DLD1 (cell line): ENCODE data around the gene STK11IP.
"Not testable (repeated sequence)": the region's sequence is repeated elsewhere in the genome, so short reads cannot be mapped to it uniquely, and the experiment has no call there.

Experiments used
- in situ Hi-C: cut with HindIII; loops from 2 replicates; pipeline ENCODE4 v1.10.0; 2017; ENCODE audit warnings: low sequenced_read_pairs

Gene STK11IP

DNA sequence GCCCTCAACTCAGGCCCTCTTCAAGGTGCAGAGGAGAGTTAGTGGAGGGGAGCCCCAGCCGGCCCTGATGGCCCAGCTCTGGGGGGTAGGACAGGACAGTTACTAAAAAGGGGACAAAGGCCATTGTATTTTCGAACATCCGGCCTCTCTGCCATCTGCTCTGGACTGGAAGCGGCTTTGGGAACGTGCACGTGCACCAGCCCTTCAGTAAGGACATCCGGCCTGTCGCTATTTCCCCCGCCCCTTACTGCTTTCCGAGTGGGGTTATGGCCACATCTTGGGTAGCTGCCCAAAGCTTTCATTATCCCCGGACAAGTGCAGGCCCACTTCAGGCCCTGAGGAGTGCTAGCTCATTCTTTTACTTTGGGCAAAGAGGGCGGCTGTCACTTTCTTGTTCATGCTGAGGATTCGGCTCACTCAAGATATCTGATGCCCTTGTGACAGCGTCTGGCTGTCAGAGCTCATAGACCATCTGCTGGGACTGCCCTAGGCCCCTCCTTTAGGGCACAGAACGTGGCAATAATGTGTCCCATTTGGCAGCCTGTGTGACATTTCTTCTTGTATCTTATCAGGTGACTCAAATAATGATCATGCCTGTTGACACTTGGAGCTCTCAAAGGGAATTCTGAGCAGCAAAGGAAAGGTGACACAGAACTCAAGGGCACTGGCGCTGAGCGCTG lies 47.3 kb downstream of the STK11IP start:
- in situ Hi-C loops, result no loop called here

DNA sequence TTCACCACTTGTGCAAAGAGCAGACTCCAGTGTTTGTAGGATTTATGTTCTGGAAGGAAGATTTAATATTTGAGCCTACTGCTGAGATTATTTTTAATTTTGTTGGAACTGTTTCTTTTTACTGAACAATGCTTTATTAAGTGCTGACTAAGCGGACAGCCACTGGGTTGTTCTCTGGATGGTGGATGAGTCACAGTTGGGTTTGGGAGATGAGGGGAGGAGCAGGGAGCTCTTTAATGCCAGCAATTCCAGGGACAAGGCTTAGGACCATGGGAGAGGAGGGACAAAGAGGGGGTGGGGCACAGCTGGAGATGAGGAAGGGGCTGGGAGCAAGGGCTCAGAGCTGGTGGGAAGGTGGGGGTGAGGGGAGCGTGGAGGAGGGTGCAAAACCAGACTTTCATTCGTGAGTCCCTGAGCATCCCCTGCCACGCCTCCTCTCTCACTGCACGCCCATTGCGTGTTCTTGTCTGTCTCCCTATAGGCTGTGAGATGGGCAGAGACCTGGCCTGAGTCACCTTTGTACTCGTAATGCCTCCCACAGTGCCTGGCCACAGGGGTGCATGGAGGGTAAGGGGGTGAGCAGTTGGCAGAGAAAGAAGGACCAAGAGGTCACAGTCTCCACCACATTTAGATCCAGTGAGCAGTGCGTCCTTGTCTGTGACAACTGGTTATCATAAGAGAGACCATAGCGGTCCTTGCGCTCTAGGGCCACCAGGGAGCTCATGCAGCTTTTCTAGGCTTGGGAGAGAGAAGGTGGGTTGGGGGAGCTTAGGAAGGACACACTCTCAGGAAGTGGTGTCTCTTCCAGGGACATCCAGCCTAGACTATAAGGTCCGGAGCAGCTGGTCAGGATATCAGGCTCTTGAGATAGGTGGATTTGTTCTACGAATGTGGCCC lies 48.2 kb downstream of the STK11IP start:
- in situ Hi-C loops, result no loop called here

DNA sequence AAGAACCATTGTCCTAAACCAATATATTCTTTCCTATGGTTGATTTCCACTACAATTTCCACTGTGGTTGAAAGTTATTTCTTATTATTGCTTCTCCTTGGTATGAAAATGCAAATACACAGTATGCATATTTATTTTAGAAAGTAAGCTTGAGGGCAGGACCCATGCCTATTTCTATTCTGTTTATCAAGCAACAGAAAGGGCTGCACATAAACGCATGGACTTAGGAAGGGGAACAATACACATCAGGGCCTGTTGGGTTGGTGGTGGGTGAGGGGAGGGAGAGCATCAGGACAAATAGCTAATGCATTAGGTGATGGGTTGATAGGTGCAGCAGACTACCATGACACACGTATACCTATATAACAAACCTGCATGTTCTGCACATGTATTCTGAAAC lies 50.5 kb downstream of the STK11IP start:
- in situ Hi-C loops, result no loop called here

DNA sequence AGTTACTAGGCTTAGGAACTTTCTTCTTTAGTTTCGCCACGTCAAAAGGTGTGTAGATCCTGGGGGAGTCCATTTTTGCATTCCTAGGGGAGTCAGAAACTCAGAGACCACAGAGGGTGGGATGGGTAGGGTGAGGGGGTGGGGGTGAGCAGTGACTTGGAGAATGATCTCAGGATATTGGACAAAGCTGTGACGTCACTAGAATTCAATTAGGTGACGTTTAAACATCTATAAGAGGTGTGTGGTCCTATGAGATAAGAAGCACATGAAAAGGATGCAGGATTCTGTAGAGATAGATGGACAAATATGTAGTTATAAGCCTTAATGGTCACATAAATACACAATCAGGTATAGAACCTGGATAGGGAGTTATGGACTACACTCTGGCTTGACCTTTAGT lies 51.3 kb downstream of the STK11IP start:
- in situ Hi-C loops, result no loop called here

DNA sequence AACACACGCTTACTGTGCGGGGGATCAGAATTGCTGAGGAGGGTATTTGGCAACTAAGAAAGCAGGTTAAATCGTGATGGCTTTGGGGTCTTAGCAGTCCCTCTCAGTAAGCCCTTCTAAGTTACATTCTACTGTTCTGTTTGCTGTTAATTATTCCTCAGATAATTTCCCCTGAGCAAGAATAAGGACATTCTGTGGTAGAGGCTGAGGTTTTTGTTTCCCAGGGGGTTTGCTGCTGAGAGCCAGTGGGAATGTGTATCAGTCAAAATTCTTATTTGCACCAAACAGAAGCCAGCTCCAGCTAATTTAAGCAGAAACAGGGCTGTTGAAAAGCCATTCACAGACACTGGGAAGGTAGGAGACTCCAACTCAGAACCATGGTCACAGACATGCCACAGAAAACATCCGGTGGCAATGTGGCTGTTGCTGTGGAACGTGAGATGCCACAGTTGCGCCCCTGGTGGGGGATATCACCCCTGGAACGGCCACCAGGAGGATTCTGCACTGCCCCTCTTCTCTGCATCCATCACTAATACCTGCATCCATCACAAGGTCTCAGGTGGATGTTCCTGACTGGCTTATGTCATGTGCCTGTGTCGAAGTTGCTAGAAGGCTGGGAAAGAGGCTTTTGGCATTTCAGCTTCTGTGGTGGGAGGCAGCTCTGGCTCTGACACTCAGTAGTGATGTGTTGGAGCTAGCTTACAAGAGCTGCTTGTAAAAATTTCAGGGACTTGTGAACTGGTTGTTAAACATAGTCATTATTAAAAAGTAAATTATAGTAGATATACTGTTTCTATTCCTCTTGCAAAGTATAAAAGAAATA lies 53.0 kb downstream of the STK11IP start:
- in situ Hi-C loops, result no loop called here

DNA sequence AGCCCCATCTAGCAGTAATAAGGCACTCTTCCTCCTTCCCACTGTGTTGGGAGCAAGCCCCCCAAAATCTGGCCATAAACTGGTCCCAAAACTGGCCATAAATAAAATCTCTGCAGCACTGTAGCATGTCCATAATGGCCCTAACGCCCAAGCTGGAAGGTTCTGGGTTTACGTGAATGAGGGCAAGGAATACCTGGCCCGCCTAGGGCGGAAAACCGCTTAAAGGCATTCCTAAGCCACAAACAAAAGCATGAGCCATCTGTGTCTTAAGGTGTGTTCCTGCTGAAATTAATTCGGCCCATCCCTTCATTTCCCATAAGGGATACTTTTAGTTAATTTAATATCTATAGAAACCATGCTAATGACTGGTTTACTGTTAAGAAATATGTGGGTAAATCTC lies 54.0 kb downstream of the STK11IP start:
- in situ Hi-C loops, result not testable (repeated sequence)

DNA sequence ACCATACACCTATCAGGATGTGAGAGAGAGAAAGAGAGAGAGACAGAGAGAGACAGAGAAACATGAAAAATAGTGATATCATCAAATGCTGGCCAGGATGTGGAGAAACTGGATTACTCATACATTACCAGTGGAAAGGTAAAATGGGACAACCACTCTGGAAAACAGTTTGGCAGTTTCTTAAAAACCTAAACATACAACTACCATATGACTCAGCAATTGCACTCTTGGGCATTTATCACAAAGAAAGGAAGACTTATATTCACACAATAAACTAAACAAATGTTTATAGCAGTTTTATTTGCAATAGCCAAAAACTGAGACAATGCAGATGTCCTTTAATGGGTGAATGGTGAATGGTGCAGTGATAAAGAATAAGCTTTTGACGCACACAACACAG lies 58.9 kb downstream of the STK11IP start:
- in situ Hi-C loops, result no loop called here

DNA sequence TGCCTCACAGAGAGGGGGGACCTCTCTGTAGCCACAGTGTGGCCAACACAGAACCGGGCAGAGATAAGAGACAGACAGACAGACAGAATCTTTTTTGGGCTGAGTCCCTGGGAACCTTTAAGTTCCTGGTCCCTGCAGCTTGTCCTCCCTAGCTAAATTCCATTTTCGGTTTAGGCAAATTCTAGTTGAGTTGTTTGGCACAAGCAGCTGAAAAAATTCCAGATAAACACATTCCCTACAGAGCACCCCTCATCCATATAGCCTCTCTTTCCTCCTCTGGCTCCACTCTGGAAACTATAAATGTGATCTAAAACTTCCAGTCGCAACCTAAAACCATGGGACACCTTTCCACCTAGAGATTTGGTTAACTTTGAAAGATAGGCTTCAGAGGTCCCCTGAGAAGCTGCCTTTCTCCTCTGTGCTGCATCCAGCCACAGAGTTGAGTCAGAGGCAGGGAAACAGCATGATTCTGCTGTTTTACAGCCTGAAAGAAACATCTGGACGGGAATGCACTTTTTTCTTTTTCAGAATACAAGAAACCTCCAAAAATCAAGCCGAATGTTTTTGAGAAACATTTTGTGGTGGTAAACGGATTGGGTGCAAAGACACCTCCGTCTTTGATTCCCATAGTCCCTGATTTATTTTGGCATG lies 60.7 kb downstream of the STK11IP start:
- in situ Hi-C loops, result no loop called here

DNA sequence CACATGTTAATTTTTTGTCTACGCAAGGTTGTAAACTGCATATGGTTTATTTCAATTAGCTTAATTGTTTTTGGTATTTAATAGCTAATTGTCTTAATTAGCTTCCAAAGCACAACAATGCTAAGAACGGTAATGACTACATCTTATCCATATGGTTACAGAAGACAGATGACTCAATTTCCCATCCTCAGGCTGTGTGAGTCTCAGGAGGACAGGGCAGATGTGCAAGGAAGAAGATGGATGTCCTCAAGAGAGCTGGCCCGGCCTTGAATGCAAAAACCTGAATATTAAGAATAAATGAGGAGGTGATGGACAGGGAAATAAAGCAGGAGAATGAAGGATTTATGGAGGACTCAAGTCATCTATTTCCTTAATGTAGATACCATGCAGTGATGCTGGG lies 61.2 kb downstream of the STK11IP start:
- in situ Hi-C loops, result no loop called here

DNA sequence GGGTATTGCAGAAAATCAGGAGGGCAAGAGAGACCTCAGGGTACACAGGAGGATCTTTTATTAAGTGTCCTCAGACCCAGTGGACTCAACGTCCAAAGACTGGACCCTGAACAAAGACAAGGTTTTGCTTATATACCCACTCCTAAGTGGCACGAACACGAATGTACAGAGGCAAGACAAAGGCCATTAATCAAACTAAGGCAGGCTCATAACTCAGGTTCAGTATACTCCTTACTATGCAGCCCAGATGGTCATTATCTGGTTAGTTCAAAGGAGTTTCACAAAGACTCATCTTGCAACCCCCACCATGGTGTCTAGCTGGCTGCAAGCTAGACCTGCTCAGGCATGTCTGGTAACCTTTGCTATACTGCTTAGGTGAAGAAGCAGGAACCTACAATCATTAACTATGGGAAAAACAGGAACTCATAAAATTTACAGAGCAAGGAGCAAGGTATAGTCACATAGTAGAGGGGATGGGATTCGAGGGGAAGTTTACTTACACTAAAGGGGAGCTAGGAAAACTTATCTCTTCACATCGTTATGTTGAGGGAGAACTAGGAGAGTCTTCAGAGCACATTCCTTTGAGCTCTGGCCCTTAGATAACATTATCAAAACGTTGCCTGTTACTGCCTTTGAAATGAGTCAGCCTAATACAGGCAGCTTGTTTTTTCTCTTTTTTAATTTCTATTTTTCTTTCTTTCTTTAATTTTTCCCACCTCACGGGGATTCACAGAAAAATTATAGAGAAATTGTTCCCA lies 63.7 kb downstream of the STK11IP start:
- in situ Hi-C loops, result no loop called here

DNA sequence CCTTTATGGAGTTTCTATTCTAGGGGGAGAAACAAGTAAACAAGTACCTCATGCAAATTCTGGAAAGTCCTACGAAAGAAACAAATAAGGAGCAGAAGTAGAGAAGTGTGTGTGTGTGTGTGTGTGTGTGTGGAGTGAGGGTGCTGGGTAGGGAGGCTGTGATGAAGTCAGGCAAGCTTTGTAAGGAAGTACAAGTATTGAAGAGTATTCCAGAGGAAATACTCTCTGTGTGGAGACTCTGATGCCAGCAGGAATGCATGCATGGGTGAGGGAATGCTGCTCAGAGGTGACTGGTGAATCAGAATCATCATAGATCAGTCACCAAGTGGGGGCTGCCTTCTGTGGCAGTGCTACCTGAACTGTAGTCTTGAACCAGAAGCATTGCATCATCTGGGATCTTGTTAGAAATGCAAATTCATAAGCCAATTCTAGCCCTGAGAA lies 64.3 kb downstream of the STK11IP start:
- in situ Hi-C loops, result no loop called here

DNA sequence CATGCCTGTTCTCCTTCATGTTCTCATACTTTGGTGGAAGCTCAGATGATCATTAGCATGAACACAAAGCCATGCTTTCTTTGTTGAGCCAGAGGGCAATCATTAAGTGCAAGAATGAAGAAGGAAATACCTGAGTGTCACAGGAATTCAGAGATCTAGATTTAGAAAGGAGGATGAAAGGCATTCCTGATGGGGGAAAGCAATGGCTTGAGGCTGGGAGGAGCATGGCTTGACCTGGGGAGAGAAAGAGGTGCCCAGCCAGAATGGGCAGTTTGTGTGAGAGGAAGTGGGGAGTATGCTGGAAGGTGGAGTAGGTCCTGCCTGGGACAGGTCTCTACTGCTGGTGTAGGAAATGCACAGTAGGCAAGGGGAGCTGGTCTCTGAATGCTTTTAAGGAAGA lies 64.9 kb downstream of the STK11IP start:
- in situ Hi-C loops, result no loop called here

DNA sequence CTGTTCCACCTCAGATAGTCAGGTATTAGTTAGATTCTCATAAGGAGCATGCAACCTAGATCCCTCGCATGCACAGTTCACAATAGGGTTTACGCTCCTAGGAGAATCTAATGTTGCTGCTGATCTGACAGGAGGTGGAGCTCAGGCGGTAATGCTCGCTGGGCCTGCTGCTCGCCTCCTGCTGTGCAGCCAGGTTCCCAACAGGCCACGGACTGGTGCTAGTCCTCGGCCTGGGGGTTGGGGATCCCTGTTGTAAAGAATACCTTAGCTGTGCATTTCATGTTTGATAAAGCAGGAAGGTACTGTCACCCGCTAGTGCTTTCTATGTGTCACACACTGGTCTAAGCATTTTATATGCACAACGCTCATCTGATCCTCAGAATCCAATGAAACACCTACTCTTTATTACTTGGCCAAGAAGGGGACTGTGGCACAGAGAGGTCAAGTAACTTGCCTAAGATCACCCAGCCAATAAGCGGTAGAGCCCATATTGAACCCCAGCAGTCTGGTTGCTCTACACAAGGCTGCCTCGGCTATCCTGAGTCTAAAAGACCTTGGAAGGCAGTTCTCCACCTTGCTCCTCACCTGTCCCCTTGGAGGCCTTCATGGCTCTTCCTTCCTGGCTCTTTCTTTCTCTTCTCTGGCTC lies 65.6 kb downstream of the STK11IP start:
- in situ Hi-C loops, result no loop called here

DNA sequence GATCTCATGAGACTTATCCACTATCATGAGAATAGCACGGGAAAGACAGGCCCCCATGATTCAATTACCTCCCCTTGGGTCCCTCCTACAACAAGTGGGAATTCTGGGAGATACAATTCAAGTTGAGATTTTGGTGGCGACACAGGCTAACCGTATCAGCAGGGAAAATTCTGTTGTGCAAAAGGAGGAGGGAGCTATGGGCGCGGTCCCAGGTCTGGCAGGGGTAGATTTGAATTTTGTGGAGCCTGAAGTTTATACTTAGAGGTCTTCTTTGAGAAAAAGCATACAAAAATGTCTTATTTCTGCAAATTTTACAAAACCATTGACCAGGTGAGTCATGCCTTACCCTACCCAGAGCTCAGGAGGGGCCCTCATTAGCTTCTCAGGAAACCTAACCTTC lies 66.4 kb downstream of the STK11IP start:
- in situ Hi-C loops, result no loop called here

DNA sequence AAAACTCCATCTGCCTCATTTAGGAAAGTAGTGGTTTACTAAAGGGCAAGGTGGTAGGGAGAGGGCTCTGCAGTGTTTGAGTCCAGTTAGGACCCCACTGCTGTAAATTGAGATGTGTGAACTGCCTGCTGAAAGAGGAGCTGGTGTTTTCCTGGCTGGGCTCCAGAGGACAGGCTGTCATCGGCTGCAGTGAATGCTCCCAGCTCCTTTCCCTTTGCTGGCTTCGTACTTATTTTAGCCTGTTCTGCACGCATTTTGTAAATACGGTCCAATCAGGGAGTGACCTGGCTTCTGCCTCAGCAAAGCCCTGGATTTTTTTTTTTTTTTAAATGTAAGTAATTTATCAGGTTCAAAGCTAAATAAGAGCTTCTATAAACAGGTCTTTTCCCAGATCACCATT lies 67.3 kb downstream of the STK11IP start:
- in situ Hi-C loops, result no loop called here

DNA sequence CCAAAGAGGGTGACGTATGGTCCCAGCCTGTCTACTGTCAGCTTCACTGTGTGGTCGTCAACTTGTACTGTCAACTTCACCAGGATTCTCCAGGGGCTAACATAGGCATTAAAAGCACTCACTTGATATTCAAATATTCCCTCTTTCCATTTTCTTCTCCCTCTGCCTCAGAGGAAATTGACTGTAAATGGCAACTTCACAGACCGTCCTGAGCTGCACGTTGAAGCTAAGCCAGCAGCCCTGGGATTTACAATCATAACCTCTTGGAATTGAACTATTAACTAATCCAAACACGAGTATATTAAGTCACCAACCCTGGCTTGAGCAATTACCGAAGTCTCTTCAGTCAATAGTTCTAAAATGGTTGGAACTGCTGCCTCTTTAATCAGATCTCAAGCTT lies 68.3 kb downstream of the STK11IP start:
- in situ Hi-C loops, result no loop called here
